Stimulated activated CD4-positive, alpha-beta T cell treated with anti-CD3 and anti-CD28 coated beads, TNF-alpha, amount 100 ng/mL, for 48 hours (primary cell): ENCODE data around the gene PLPPR2.
A peak's percentile ranks its signal among the peaks of the same experiment; 100 is the strongest.
"Not testable (repeated sequence)": the region's sequence is repeated elsewhere in the genome, so short reads cannot be mapped to it uniquely, and the experiment has no call there.

Source experiments
- DNase-seq, 3 donors: peaks; one replicate each; pipeline ENCODE4 v3.0.0-alpha.2; 2020; ENCODE audit warnings: low read depth in 3 of 3

PLPPR2 gene

DNA sequence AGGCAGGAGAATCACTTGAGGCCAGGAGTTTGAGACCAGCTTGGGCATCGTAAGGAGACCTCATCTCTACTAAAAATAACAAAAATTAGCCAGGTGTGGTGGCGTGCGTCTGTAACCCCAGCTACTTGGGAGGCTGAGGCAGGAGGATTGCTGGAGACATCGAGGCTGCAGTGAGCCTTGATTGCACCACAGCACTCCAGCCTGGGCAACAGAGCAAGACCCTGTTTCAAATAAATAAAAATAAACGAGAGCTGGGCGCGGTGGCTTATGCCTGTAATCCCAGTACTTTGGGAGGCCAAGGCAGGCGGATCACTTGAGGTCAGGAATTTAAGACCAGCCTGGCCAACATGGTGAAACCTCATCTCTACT, 15.1 kb upstream of the PLPPR2 start:
- not testable (repeated sequence) for DNase-seq

DNA sequence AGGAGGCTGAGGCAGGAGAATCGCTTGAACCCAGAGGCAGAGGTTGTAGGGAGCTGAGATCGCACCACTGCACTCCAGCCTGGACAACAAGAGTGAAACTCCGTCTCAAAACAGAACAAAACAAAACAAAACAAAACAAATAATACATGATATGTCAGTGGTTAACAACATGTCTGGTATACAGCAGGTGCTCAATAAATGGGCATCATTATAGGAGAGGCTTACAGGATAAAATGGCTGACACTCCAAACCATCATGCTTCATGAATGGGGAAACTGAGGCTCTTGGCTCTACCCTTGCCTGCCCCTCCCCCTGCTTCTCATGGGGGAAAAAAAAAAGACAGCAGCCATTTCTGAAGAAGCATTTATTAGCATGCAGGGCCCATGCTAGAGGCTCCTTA, 12.8 kb upstream of the PLPPR2 start:
- no peak for DNase-seq

DNA sequence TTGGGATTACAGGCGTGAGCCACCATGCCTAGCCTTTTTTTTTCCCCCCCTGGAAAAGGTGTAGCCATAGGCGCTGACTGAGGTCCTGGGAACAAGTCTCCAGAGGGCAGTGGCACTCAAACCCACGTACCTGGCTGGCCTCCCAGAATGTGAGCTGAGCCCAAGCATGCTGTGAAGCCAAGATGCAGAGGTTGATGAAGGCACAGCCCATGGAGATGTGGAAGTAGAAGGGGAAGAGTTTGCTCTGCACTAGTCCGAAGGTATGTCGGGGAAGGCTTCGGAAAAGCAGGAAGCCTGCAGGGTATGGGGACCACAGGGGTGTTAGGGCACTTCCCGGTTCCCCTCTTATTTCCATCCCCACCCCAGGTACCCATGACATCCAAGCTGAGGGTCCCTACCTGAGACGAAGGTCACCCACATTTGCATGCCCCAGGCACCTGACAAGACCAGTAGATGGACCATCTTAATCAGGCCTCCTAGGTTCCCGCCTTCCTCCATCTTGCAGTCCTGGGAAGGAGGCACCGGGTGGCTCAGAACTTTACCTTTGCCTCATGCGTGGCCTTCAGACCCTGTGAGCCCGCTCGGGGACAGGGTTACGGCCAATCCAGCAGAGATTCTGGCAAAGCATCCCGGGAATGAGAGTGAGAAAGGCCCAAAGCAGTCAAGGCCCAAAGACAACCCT, 10.0 kb upstream of the PLPPR2 start:
- DNase-seq: no peak

DNA sequence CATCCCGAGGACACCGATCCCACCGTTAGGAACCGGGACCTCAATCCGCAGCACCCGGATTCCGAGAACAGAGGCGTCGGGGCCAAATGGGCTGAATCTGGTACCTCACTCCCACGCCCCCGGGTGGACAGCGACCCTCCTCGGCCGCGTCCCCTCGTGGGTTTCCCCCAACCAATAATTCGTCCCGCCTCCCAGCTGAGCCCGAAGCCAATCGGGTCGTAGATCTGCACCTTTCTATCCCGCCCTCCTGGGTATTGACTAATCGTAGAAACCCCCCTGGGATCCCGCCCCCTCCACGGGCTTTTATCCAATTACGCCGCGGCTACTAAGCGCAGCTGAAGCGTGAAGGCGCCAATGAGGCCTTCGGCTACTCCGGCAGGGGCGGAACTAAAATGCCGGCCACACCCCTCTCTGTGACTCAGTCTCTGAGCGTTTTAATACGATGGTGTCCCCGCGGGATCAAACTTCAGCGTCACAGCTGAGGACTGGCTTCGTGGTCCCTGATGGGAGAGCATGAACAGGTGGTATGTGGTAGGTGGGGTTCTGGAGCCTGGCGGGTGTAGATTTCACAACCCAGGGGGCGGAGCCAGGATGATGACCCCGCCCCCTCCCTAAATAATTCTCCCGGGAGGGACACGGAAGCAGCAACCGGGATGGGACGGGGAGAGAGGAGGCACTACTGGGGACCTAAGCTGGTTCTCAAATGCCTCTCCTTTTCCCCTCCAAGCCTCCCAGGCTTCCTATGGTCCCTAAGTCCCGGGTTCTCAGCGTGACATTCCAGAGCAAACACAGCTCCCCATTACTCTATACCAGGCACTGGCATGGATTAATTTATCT, 8.9 kb upstream of the PLPPR2 start, which contains the start of the genes CCDC159 and TMEM205:
Gene CCDC159, plus strand, starts transcription at position 416 of the 837 bp plus-strand sequence. Its CDS starts 88 bp downstream, at position 504.
Gene TMEM205, minus strand, starts transcription at position 165 of the 837 bp plus-strand sequence. CDS start 649 bp downstream, outside the sequence.
- peak; percentile 95 to 98 (median 97) for DNase-seq

DNA sequence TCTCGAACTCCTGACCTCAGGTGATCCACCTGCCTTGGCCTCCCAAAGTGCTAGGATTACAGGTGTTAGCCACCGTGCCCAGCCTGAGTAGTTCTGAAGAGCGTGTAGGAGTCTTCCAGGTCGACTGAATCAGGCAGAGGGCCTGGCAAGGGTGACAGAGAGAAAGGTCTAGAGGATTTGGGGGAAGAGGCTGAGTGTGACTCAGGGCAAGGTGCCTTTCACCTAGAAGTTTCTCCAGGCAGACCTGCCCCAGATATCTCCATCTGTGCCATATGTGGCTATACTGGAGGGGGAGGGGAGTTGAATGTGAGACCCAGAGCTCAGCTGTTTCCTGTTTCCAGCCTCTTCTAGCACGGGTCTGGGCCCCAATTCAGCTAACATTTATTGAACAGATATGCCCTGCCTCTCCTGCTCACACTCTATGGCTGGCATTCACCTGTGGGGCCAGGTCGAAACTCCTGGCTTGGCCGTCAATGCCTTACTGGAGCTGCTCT, 7.6 kb upstream of the PLPPR2 start:
- DNase-seq: no peak

DNA sequence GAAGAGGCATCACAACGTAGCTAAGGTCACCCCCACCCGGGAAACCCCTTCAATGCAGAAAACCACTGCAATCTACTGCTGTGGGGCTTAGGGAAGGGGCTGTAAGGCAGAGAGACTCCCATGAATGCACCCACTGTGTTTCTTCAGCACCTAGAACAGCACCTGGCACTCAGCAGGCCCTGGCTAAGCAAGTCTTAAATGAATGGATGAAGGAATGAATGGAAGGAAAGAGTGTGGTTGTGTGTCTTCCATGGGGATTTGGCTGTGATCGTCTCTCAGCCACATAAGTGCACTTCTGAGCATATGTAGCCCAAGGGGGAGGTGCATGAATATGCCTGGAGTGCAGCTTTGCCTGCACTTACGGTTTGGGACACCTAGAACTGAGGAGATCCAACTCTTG, 6.1 kb upstream of the PLPPR2 start:
- no peak for DNase-seq

DNA sequence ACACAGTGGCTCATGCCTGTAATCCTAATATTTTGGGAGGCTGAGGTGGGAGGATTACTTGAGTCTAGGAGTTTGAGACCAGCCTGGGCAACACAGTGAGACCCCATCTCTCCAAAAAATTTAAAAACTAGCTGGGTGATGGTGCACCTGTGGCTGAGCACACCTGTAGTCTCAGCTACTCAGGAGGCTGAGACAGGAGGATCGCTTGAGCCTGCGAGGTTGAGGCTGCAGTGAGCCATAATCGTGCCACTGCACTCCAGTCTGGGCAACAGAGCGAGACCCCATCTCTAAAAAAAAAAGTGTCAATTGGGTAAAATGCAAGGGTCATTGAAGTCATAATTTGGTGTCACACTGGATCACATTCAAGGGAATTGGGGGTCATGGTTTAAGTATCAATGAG, 1.1 kb upstream of the PLPPR2 start:
- not testable (repeated sequence) for DNase-seq

DNA sequence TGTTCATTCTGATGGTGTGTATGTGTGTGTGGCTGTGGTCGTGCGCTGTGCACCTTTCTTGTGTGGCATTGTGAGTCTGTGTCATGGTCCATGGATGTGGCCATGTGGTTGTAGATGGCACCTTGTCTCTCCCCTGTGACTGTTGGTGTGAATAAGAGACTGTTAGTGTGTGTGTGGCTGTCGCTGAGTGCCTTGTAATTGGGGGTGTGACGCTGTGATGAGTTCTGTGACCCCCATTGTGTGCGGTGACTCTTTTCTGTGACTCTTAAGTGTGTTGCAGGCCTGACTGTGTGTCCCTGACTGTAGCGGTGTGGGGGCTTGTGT, 804 bp downstream of the PLPPR2 start:
- no peak for DNase-seq

DNA sequence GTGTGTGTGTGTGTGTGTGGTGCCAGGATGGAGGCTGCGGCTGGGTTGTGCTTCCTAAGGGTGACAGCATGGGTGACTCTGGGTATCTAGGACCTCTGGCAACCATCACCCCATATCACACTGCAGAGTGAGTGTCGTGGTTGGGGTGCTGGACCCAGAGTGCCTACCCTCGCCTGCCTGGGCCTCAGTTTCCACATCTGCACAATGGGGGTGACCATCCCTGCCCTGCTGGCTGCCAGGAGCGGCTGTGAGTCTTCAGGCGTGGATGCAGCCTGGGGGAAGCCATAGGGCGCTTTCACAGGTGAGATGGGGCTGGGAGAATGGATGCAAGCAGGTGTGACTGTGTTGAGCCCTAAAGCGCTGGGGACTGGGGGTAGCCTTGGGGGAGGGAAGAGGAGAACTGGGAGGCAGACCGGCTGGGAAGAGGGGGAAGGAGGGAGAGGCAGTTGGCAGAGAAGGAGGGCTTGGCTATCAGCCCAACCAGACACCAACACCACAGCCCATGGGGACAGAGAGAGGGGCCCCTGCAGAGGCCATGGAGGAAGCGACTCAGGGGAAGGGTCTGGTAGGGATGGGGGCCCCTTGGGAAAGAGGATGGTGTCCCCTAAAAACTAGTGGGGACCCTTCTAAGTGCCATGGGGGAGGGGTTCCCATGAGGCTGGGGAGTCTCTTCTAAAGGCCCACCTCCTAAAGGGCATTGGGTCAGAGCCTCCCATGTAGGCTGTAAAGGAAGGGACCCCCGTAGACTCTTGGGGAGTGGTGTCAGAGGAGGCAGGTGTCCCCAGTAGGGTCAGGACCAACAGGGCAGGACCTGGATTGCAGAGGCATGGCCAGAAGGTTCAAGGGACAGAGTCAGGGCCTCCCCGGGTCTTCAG, 1.7 kb downstream of the PLPPR2 start:
- DNase-seq: no peak

DNA sequence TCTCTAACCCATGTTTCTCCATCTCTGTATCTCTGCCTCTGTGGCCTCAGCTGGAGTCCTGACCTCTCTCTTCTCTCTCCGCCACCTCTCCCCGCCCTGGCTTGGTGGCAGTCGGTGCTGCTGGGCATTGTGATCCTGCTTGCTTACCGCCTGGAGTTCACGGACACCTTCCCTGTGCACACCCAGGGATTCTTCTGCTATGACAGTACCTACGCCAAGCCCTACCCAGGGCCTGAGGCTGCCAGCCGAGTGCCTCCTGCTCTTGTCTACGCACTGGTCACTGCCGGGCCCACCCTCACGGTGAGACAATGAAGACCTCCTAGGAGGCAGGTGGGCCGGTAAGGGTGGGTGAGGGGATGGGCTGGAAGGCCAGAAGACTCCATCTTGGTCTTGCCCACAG, 4.2 kb downstream of the PLPPR2 start:
- no peak for DNase-seq

DNA sequence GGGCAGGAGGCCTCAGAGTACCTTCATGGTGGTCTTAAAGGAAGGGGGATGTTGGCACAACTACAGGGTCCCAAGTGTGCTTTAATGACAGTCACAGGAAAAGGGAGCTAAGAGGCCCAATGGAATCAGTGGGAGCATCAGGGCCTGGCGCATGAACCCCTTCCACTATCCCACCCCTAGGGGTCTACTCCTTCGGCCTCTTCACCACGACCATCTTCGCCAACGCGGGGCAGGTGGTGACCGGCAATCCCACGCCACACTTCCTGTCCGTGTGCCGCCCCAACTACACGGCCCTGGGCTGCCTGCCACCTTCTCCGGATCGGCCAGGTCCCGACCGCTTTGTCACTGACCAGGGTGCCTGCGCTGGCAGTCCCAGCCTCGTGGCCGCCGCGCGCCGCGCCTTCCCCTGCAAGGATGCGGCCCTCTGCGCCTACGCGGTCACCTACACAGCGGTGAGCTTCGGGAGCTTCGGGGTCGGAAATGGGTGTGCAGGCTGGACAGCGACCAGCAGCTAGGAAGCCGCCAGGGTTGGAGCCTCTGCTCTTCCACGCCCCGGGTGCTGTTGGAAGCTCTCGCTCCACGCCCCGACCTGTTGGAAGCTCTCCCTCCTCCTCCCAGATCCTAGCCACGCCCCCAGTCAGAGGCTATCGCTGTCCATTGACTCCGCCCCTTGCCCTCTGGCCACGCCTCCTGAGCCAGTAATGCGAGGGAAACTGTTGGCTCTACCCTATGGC, 6.0 kb downstream of the PLPPR2 start:
- DNase-seq: no peak

DNA sequence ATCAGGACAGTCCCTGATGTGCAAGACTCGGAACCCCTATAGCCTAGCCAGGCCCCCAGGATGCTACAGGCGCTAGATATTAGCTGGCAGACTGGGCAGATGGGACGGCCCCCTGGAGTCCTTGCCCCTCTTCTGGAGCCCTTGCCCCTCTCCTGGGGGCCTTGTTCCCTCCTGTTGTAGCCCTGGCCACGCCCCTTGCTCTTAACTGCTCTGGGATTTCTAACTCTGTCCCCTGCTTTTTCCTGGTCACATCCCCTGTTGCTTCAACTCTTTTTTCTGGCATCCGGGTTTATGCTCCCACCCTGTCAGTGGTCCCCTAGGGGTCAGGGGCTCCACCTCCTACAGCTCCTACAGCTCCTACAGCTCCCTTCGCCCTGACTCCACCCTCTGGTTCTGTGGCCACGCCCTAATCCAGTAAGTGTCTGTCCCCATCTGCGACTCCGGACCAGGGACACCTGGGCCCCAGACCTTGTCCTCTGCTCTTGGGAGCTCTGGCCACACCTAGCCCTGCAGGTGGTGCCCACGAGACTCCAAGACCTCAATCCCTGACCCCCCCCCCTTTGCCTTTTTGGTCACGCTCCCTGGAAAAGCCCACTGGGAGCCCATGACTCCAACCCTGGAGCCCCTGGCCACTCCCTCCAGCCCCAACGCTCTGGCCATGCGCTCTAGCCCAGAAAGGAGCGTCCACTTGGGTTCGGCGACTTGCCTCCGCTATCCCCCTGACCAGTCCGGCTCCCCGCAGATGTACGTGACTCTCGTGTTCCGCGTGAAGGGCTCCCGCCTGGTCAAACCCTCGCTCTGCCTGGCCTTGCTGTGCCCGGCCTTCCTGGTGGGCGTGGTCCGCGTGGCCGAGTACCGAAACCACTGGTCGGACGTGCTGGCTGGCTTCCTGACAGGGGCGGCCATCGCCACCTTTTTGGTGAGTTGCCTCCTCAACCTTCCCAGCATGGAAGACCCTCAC, 6.8 kb downstream of the PLPPR2 start:
- DNase-seq: no peak

DNA sequence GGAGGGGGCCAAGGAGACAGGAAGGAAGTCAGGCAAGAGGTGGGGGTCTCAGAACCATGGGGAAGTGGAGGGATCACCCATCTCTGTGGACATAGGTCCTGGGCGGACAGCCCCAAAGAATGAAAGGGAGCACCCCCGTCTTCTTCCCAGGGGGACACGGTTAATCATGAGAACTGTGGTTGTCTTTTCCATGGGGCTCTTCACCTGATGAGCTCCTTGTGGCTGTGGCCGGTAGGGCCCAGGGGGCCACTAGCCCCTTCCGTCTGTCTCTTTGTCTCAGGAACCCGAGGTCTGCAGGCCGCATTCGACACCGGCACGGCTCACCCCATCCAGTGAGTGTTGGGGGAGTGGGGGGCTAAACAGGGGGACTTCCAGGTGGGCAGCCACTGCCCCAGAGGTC, 8.6 kb downstream of the PLPPR2 start:
- DNase-seq: no peak

DNA sequence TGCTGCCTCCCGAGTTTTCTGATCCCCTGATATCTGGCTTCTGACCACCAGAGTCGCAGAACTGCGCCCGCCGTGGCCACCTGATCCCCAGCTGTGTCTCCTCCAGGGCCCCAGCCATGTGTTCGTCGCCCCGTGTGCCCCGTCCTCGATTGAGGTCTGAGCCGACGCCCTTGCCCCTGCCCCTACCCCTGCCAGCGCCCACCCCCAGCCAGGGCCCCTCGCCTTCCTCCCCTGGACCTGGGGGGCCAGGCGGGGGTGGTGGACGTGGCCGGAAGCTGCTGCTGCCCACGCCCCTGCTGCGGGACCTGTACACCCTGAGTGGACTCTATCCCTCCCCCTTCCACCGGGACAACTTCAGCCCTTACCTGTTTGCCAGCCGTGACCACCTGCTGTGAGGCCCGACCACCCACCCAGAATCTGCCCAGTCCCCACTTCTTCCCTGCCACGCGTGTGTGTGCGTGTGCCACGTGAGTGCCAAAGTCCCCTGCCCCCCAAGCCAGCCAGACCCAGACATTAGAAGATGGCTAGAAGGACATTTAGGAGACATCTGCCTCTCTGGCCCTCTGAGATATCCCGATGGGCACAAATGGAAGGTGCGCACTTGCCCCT, 9.2 kb downstream of the PLPPR2 start:
- no peak for DNase-seq

DNA sequence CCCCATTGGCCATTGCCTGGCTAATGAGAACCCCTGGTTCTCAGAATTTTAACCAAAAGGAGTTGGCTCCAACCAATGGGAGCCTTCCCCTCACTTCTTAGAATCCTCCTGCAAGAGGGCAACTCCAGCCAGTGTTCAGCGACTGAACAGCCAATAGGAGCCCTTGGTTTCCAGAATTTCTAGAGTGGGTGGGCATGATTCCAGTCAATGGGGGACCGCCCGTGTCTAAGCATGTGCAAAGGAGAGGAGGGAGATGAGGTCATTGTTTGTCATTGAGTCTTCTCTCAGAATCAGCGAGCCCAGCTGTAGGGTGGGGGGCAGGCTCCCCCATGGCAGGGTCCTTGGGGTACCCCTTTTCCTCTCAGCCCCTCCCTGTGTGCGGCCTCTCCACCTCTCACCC, 9.7 kb downstream of the PLPPR2 start:
- DNase-seq: no peak

DNA sequence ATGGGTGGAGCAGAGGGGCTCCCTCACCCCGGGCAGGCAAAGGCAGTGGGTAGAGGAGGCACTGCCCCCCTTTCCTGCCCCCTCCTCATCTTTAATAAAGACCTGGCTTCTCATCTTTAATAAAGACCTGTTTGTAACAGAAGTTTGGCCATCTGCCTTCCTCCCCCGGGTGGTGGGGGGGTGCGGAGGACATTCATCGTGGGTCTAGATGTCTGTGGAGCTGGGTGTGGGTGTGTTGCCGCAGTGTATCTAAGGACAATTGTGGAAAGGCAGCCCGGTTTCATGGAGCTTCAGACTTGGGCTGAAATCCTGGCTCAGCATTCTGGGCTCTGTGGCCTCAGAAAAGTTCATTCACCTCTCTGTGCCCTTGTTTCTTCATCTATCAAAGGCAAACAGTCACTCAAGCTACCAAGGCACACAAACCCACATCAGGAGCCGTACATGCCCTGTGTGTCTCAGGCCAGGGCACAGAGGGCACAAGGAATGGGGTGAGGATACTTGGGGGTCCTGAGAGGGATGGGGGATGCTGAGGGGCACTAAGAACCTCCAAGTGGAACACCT, 10.4 kb downstream of the PLPPR2 start:
- no peak for DNase-seq

DNA sequence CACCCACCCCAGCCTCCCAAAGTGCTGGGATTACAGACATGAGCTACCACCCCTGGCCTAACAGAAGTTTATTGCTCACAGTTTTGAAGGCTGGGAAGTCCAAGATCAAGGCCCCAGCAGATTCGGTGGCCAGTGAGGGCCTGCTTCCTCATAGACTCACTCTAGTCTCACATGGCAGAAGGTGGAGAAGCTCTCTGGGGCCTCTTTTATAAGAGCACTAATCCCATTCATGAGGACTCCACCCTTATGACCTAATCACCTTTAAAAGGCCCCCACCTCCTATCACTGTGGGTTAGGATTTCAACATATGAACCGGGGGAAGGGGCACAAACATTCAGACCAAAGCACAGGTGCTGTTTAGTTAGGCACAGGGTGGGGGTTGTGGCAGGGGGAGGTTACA, 12.3 kb downstream of the PLPPR2 start:
- DNase-seq: no peak

DNA sequence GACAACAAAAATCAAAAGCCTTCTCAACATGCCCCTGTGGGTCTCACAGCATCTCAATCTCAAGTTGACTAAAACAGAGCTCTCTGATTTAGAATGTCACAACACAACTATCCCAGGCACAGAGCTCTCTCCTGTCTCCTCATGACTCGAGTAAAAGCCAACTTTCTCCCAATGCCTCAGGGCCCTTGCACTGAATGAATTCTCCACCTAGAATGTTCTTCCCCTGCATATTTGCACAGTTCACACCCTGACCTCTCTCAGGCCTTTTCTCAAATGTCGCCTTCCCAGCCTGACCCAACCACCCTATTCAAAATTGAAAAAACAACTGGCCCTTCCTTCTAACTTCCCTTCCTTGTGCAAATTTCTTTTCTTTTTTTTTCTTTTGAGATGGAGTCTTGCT, 15.5 kb downstream of the PLPPR2 start:
- no peak for DNase-seq

DNA sequence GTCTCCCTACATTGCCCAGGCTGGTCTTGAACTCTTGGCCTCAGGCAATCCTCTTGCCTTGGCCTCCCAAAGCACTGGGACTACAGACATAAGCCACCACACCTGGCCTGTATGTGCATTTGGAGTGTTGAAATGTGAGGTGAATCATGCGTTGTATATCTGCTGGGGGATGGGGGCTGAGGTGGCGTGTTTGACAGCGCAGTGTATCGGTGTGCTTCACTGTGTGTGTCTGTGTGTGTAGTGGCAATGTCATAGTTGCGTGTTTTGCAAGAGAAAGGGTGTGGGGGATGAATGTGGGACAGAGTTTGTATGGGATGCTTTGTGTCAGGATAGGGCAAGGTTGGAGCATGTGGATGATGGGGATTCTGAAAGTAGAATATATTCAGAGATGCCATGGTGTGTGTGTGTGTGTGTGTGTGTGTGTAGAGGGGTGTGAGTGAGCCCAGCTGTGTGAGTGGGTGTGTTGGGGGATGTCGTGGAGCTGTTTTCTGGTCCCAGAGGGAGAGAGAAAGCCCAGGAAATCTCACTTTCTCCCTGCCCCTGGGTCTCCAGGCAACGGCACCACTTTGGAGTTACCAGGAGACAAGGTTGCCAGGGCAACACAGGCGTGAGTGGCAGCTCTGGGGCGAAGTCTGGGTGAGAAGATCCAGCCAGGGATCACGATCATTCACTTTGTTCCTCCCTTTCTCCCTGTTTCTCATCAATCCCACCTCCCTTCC, 18.1 kb downstream of the PLPPR2 start:
- no peak for DNase-seq
